Adipocyte (in vitro differentiated cells): ENCODE data around the gene CNOT4.
A peak's percentile ranks its signal among the peaks of the same experiment; 100 is the strongest.
"Not testable (repeated sequence)": the region's sequence is repeated elsewhere in the genome, so short reads cannot be mapped to it uniquely, and the experiment has no call there.

ENCODE experiments used
- DNase-seq: peaks from one replicate; pipeline ENCODE4 v3.0.0-alpha.2; 2015; ENCODE audit warnings: low read depth
- H3K27me3 ChIP-seq: replicated peaks from 2 replicates; pipeline ENCODE4 v1.7.0; 2013; ENCODE audit warnings: mild to moderate bottlenecking, low read length, moderate library complexity; ENCODE audit not compliant: control insufficient read depth, insufficient read depth
- H3K36me3 ChIP-seq: 2 replicates; pipeline ENCODE4 v1.7.0; 2013; ENCODE audit warnings: low read length, mild to moderate bottlenecking, moderate library complexity; ENCODE audit not compliant: control insufficient read depth, insufficient read depth, severe bottlenecking
- H3K4me1 ChIP-seq: 2 replicates; pipeline ENCODE4 v1.7.0; 2013; ENCODE audit warnings: mild to moderate bottlenecking, low read length, moderate library complexity; ENCODE audit not compliant: control insufficient read depth, insufficient read depth
- H3K4me3 ChIP-seq: 2 replicates; pipeline ENCODE4 v1.7.0; 2013; ENCODE audit warnings: mild to moderate bottlenecking, low read length, moderate library complexity
- H3K9ac ChIP-seq: 2 replicates; pipeline ENCODE4 v1.7.0; 2013; ENCODE audit warnings: mild to moderate bottlenecking, low read length, moderate library complexity
- H3K9me3 ChIP-seq: 2 replicates; pipeline ENCODE4 v1.7.0; 2013; ENCODE audit warnings: mild to moderate bottlenecking, low read length, moderate library complexity; ENCODE audit not compliant: control insufficient read depth

Gene CNOT4

GRCh38 chr7:135321556-135321955, 188.3 kb downstream of the CNOT4 start:
- Histone ChIP-seq H3K9me3 (no peaks in the 10 kb centered on the region), H3K4me3 (no peak overlapping the region), H3K9ac (no peak overlapping the region), H3K27me3 (no peaks in the 10 kb centered on the region), H3K4me1 (peaks cover 20% of the 10 kb centered on the region), H3K36me3 (no peaks in the 10 kb centered on the region)
- DNase-seq: no peak

GRCh38 chr7:135320953-135321352, 188.9 kb downstream of the CNOT4 start:
- H3K9ac ChIP-seq, H3K9me3 ChIP-seq, DNase-seq, H3K27me3 ChIP-seq, H3K36me3 ChIP-seq, H3K4me3 ChIP-seq: not testable (repeated sequence)
- peaks cover 20% of the 10 kb centered on the region for H3K4me1 ChIP-seq

- Histone ChIP-seq H3K4me3 (no peak overlapping the region), H3K36me3 (no peaks in the 10 kb centered on the region), H3K27me3 (peaks cover 3% of the 10 kb centered on the region), H3K9me3 (no peaks in the 10 kb centered on the region), H3K4me1 (peaks cover 20% of the 10 kb centered on the region), H3K9ac (no peak overlapping the region)
- DNase-seq: peak; percentile 77
Observed at GRCh38 chr7:135320268-135320667, 189.6 kb downstream of the CNOT4 start.

- peak overlapping the region; percentile 6 for H3K9ac ChIP-seq
- H3K9me3 ChIP-seq: no peaks in the 10 kb centered on the region
- H3K27me3 ChIP-seq: peaks cover 19% of the 10 kb centered on the region
- peak overlapping the region; percentile 63 for H3K4me3 ChIP-seq
- H3K36me3 ChIP-seq: no peaks in the 10 kb centered on the region
- no peak for DNase-seq
- peaks cover 20% of the 10 kb centered on the region for H3K4me1 ChIP-seq
Observed at GRCh38 chr7:135317676-135318325, 192.1 kb downstream of the CNOT4 start.

GRCh38 chr7:135316648-135317313, 193.1 kb downstream of the CNOT4 start:
- Histone ChIP-seq H3K9ac (no peak overlapping the region), H3K27me3 (peaks cover 24% of the 10 kb centered on the region), H3K9me3 (no peaks in the 10 kb centered on the region), H3K4me3 (no peak overlapping the region), H3K36me3 (no peaks in the 10 kb centered on the region), H3K4me1 (peaks cover 20% of the 10 kb centered on the region)
- no peak for DNase-seq

- Histone ChIP-seq H3K9me3 (no peaks in the 10 kb centered on the region), H3K4me3 (no peak overlapping the region), H3K36me3 (no peaks in the 10 kb centered on the region), H3K27me3 (peaks cover 24% of the 10 kb centered on the region), H3K9ac (no peak overlapping the region), H3K4me1 (peaks cover 10% of the 10 kb centered on the region)
- no peak for DNase-seq
Observed at GRCh38 chr7:135313971-135314370, 195.9 kb downstream of the CNOT4 start.
